BJ (cell line): ENCODE measurements around the gene GLT8D2. TPM values are rescaled to one million over a fixed set of nuclear protein-coding genes. Genes with fewer than 3 reads are reported as not detected.

Experiments
- CTCF ChIA-PET: fragments of 350-600 bp; formaldehyde crosslinking; extraction: SDS; loops from one replicate; lab custom pipeline; 2021; ENCODE audit warnings: antibody characterized with exemption, inconsistent platforms; lab: Yijun Ruan, JAX
- POLR2A ChIA-PET: fragments of 300-600 bp; sonication (Branson Sonifier 250); formaldehyde crosslinking; extraction: SDS; loops from one replicate; lab custom pipeline; 2021; ENCODE audit warnings: antibody characterized with exemption; lab: Charles Lee
- DNase-seq: peaks from one replicate; pipeline ENCODE4 v3.0.0-alpha.2; 2011; ENCODE audit warnings: low read depth
- H3K27me3 ChIP-seq: 2 replicates; pipeline ENCODE4 v1.6.0; 2011; ENCODE audit warnings: low read length; ENCODE audit not compliant: control insufficient read depth, insufficient read depth
- H3K36me3 ChIP-seq: 2 replicates; pipeline ENCODE4 v1.5.1; 2011; ENCODE audit warnings: low read length; ENCODE audit not compliant: control insufficient read depth, insufficient read depth
- H3K4me3 ChIP-seq: 2 replicates; pipeline ENCODE4 v1.5.1; 2011; ENCODE audit warnings: low read depth, mild to moderate bottlenecking, control low read depth, low read length
- CTCF ChIP-seq: IDR thresholded peaks from 2 replicates; pipeline ENCODE4 v1.5.1; 2011; ENCODE audit warnings: low read depth, mild to moderate bottlenecking, control low read depth, inconsistent platforms, low read length, moderate library complexity; ENCODE audit not compliant: insufficient read depth
- polyA plus RNA-seq: library from polyadenylated mRNA; depleted of rRNA; stranded (reverse); fragments of >200 nt; gene quantifications from 2 replicates; pipeline ENCODE4 v1.2.3, GENCODE V29; 2011

GLT8D2 gene
- polyA plus RNA-seq, 1 experiment, result 67.6 TPM

- ChIA-PET POLR2A (no interaction called here), CTCF (no interaction called here)
- TF ChIP-seq CTCF, result no peak
- DNase-seq, result no peak
- no peaks in the 10 kb centered on the region for H3K27me3 ChIP-seq
- peaks cover 2% of the 10 kb centered on the region; the same call in 1 of the 2 replicates for H3K36me3 ChIP-seq
- H3K4me3 ChIP-seq, result no peak overlapping the region
Measured at GRCh38 chr12:104012331-104012730, 37.7 kb downstream of the GLT8D2 start.

- DNase-seq, result peak; percentile 61
- peaks cover 2% of the 10 kb centered on the region; the same call in 1 of the 2 replicates for H3K36me3 ChIP-seq
- no peak overlapping the region for H3K4me3 ChIP-seq
- ChIA-PET POLR2A (interaction anchor here (0.6 kb wide), 1 partner anchor 448 kb away, joined by 3 read pairs; no protein-coding TSS in a partner anchor), CTCF (interaction anchor here (0.8 to 1.1 kb wide), 2 partner anchors 35 to 166 kb away, joined by 3 to 4 read pairs; no protein-coding TSS in a partner anchor)
- no peaks in the 10 kb centered on the region for H3K27me3 ChIP-seq
- TF ChIP-seq CTCF, result no peak
Measured at GRCh38 chr12:104011253-104011652, 38.7 kb downstream of the GLT8D2 start.

- TF ChIP-seq CTCF, result no peak
- CTCF ChIA-PET, result interaction anchor here (1.1 kb wide), 1 partner anchor 35 kb away, joined by 3 read pairs; no protein-coding TSS in a partner anchor
- Histone ChIP-seq H3K27me3 (no peaks in the 10 kb centered on the region), H3K36me3 (peaks cover 2% of the 10 kb centered on the region; the same call in 1 of the 2 replicates), H3K4me3 (no peak overlapping the region)
- DNase-seq, result no peak
- POLR2A ChIA-PET, result no interaction called here
Measured at GRCh38 chr12:104010606-104011169, 39.3 kb downstream of the GLT8D2 start.

GRCh38 chr12:104010121-104010520 lies 39.9 kb downstream of the GLT8D2 start:
- peaks cover 2% of the 10 kb centered on the region; the same call in 1 of the 2 replicates for H3K36me3 ChIP-seq
- no peak overlapping the region for H3K4me3 ChIP-seq
- DNase-seq, result no peak
- ChIA-PET CTCF (no interaction called here), POLR2A (no interaction called here)
- TF ChIP-seq CTCF, result no peak
- H3K27me3 ChIP-seq, result no peaks in the 10 kb centered on the region

- peak; percentile 29 for DNase-seq
- POLR2A ChIA-PET, result no interaction called here
- CTCF ChIA-PET, result no interaction called here
Measured at GRCh38 chr12:104006929-104007328, 43.1 kb downstream of the GLT8D2 start.

More at GRCh38 chr12:104006929-104007328, 43.1 kb downstream of the GLT8D2 start:
- no peaks in the 10 kb centered on the region for H3K36me3 ChIP-seq
- no peaks in the 10 kb centered on the region for H3K27me3 ChIP-seq
- no peak overlapping the region for H3K4me3 ChIP-seq
- TF ChIP-seq CTCF, result no peak
